Activated naive CD8-positive, alpha-beta T cell treated with anti-CD3 and anti-CD28 coated beads for 36 hours (primary cell): ENCODE measurements around the gene NAPB. TPM values are rescaled to one million over a fixed set of nuclear protein-coding genes. Genes with fewer than 3 reads are reported as not detected.

Experiments
- DNase-seq: peaks from one replicate; pipeline ENCODE4 v3.0.0; 2021
- H3K27ac Mint-ChIP-seq: one replicate; pipeline ENCODE4 v1.8.0; 2022; ENCODE audit warnings: mild to moderate bottlenecking, moderate library complexity, mixed read lengths
- H3K27me3 Mint-ChIP-seq: one replicate; pipeline ENCODE4 v1.8.0; 2022; ENCODE audit warnings: mild to moderate bottlenecking, mixed read lengths
- H3K36me3 Mint-ChIP-seq: one replicate; pipeline ENCODE4 v1.8.0; 2021; ENCODE audit warnings: mild to moderate bottlenecking, mixed read lengths
- H3K4me1 Mint-ChIP-seq: one replicate; pipeline ENCODE4 v1.8.0; 2021; ENCODE audit warnings: mixed read lengths
- H3K4me3 Mint-ChIP-seq: one replicate; pipeline ENCODE4 v1.8.0; 2022; ENCODE audit warnings: mild to moderate bottlenecking, moderate library complexity, mixed read lengths
- H3K9me3 Mint-ChIP-seq: one replicate; pipeline ENCODE4 v1.8.0; 2022; ENCODE audit warnings: mixed read lengths
- total RNA-seq, 2 experiments: library from RNA; stranded (reverse); gene quantifications; one replicate each; pipeline ENCODE4 v1.2.3, GENCODE V29; 2021

NAPB gene
- total RNA-seq, 2 experiments from 2014 or later, result 6.7 to 7.2 TPM

GRCh38 chr20:23446505-23446904 is 25.2 kb upstream of the NAPB start:
- peak; percentile 20 for DNase-seq
- H3K27me3 Mint-ChIP-seq, result no peaks in the 10 kb centered on the region
- H3K27ac Mint-ChIP-seq, result no peak overlapping the region
- H3K4me1 Mint-ChIP-seq, result peaks cover 4% of the 10 kb centered on the region
- H3K4me3 Mint-ChIP-seq, result no peak overlapping the region
- H3K36me3 Mint-ChIP-seq, result no peaks in the 10 kb centered on the region
- no peaks in the 10 kb centered on the region for H3K9me3 Mint-ChIP-seq

DNA sequence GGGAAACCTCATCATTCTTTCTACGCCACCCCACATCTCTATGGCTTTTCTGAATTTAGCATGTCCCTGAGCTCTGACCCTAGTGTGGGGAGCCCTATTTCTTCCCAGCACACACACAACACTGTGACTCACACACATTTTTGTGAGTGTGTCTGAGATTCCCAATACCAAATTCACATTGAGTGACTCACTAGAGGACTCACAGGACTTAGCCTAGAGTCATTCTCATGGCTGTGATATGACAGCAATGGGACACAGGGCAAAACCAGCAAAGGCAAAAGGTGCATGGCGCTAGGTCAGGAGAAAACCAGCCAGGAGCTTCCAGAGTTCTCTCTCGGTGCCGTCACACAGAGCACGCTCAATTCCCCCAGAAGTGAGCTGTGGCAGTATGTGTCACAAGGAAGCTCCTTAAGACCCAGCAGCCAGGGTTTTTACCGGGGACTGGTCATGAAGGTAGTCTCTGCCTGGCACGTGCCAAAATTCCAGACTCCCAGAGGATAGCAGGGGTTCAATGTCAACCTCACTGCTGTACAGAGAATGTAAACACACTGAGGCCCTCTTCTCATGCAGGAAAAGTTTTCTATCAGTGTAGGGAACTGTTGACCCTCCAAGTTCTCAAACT is 24.4 kb upstream of the NAPB start:
- no peaks in the 10 kb centered on the region for H3K36me3 Mint-ChIP-seq
- no peaks in the 10 kb centered on the region for H3K9me3 Mint-ChIP-seq
- H3K27ac Mint-ChIP-seq, result no peak overlapping the region
- no peaks in the 10 kb centered on the region for H3K27me3 Mint-ChIP-seq
- no peak for DNase-seq
- H3K4me1 Mint-ChIP-seq, result peaks cover 4% of the 10 kb centered on the region
- H3K4me3 Mint-ChIP-seq, result no peak overlapping the region

GRCh38 chr20:23444859-23445258 is 23.6 kb upstream of the NAPB start:
- no peak for DNase-seq
- Mint-ChIP-seq H3K4me3 (no peak overlapping the region), H3K9me3 (no peaks in the 10 kb centered on the region), H3K27ac (no peak overlapping the region), H3K4me1 (peaks cover 4% of the 10 kb centered on the region), H3K27me3 (no peaks in the 10 kb centered on the region), H3K36me3 (no peaks in the 10 kb centered on the region)

DNA sequence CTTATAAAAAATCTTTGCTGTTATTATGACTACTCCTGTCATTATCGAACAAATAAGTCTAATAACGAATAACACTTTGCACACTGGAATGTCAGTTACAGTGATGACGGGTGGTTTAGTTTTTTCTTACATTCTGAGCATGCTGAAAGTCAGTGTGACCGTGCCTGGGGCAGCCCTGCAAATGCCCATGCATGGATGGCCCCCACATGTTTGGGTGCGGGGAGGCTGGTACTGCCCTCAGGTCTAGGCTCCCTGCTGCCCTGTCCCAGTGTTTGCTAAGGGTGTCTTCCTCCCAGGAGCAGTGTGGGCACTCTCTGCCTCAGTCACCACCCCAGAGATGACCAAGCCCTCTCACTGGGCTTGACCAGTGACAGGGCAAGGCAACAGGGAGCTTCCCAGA is 21.1 kb upstream of the NAPB start:
- Mint-ChIP-seq H3K4me1 (no peaks in the 10 kb centered on the region), H3K27ac (no peak overlapping the region), H3K9me3 (no peaks in the 10 kb centered on the region), H3K36me3 (no peaks in the 10 kb centered on the region), H3K27me3 (no peaks in the 10 kb centered on the region), H3K4me3 (no peak overlapping the region)
- DNase-seq, result no peak

DNA sequence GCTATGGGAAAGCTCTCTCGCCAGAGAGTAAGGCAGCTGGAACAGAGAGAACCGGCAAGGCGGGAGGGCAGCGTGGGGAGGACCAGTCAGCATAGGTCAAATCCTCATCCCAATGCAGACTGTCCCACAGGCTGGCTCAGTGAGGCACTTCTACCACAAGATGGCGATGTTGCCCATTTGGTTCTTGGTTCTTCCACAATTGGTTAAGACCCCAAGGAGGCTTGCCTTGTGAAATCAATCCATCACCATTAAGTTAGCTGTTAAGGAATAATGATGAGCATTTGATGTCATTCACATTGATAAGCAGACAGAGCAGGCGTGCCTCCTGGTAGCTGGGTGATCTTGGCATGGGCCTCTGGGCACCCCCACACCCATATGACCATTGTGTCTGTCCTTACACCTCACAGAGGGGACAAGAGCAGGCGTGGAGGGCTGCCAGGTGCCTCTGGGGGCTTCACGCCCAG is 20.6 kb upstream of the NAPB start:
- H3K27me3 Mint-ChIP-seq, result no peaks in the 10 kb centered on the region
- H3K27ac Mint-ChIP-seq, result no peak overlapping the region
- H3K4me3 Mint-ChIP-seq, result no peak overlapping the region
- no peaks in the 10 kb centered on the region for H3K4me1 Mint-ChIP-seq
- peak; percentile 56 for DNase-seq
- H3K36me3 Mint-ChIP-seq, result no peaks in the 10 kb centered on the region
- no peaks in the 10 kb centered on the region for H3K9me3 Mint-ChIP-seq

DNA sequence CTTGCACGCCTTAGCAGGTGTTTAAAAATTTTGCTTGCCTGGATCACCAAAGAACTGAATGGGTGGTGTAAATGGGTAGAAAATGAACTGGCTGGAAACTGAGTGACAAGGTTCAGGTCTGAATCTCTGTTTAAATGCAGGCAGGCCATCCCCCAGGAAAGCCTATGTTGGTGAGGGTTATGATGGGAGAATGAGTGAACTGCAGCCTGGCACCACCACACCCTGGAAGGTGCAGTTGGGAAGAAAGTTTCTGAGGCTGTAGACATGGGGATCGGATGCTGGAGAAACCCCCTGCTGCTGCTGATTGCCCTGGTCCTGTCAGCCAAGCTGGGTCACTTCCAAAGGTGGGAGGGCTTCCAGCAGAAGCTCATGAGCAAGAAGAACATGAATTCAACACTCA is 18.7 kb upstream of the NAPB start:
- no peaks in the 10 kb centered on the region for H3K36me3 Mint-ChIP-seq
- no peak overlapping the region for H3K4me3 Mint-ChIP-seq
- no peak overlapping the region for H3K27ac Mint-ChIP-seq
- no peak for DNase-seq
- no peaks in the 10 kb centered on the region for H3K4me1 Mint-ChIP-seq
- no peaks in the 10 kb centered on the region for H3K9me3 Mint-ChIP-seq
- no peaks in the 10 kb centered on the region for H3K27me3 Mint-ChIP-seq

- no peaks in the 10 kb centered on the region for H3K4me1 Mint-ChIP-seq
- no peak overlapping the region for H3K4me3 Mint-ChIP-seq
- H3K9me3 Mint-ChIP-seq, result no peaks in the 10 kb centered on the region
- no peak overlapping the region for H3K27ac Mint-ChIP-seq
- H3K27me3 Mint-ChIP-seq, result no peaks in the 10 kb centered on the region
- no peaks in the 10 kb centered on the region for H3K36me3 Mint-ChIP-seq
- no peak for DNase-seq
These were observed 17.4 kb upstream of the NAPB start for GRCh38 chr20:23438661-23439060.

DNA sequence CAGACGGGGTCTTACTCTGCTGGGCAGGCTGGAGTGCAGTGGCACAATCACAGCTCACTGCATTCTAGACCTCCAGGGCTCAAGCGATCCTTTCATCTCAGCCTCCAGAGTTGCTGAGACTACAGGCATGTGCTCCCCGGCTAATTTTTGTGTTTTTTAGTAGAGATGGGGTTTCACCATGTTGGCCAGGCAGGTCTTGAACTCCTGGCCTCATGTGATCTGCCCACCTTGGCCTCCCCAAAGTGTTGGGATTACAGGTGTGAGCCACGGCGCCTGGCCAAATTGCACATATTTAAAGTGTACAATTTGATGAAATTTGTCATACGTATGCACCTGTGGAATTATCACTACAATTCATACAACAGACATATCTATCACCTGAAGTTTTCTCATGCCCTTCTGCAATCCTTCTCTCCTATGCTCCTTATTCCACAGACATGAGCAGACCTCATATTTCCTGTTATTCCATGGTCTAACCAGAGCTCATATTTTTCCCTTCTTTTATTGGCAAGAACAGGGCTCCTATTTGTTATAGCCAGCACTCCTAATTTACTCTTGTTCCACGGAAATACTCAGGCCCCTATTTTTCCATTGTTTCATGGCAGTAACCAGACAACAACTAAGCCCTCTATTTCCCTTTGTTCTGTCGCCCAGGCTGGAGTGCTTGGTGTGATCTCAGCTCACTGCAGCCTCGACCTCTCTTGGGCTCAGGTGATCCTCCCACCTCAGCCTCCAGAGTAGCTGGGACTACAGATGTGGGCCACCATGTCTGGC is 16.0 kb upstream of the NAPB start:
- H3K9me3 Mint-ChIP-seq, result no peaks in the 10 kb centered on the region
- no peak for DNase-seq
- H3K4me3 Mint-ChIP-seq, result no peak overlapping the region
- H3K27me3 Mint-ChIP-seq, result no peaks in the 10 kb centered on the region
- H3K4me1 Mint-ChIP-seq, result no peaks in the 10 kb centered on the region
- H3K36me3 Mint-ChIP-seq, result no peaks in the 10 kb centered on the region
- H3K27ac Mint-ChIP-seq, result no peak overlapping the region

DNA sequence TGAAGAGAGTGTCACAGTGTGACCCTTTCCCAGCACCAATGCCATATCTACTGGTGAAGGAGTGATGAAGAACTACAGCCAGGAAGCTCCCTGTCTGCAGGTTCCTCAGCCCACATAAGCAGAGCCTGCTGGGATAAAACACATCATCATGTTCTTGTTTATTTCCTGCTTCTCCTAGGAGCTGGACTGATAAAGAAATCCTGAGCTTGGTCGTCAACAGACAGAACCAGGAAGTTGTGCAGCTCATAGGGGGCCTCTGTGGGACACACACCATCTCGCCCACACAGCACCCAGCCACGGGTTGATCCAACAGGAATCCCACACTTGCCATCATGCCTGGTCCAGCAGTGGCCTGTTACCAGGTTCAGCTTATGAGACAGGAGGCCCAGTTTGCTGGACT is 15.4 kb upstream of the NAPB start:
- Mint-ChIP-seq H3K4me3 (no peak overlapping the region), H3K27me3 (no peaks in the 10 kb centered on the region), H3K9me3 (no peaks in the 10 kb centered on the region), H3K36me3 (no peaks in the 10 kb centered on the region), H3K27ac (no peak overlapping the region), H3K4me1 (no peaks in the 10 kb centered on the region)
- DNase-seq, result no peak

GRCh38 chr20:23435626-23436539 is 14.6 kb upstream of the NAPB start:
- Mint-ChIP-seq H3K36me3 (no peaks in the 10 kb centered on the region), H3K4me1 (no peaks in the 10 kb centered on the region), H3K9me3 (no peaks in the 10 kb centered on the region), H3K27me3 (no peaks in the 10 kb centered on the region), H3K4me3 (no peak overlapping the region), H3K27ac (no peak overlapping the region)
- no peak for DNase-seq

- no peak overlapping the region for H3K4me3 Mint-ChIP-seq
- H3K9me3 Mint-ChIP-seq, result no peaks in the 10 kb centered on the region
- no peak overlapping the region for H3K27ac Mint-ChIP-seq
These were observed 13.4 kb upstream of the NAPB start for GRCh38 chr20:23434521-23435313.

DNA sequence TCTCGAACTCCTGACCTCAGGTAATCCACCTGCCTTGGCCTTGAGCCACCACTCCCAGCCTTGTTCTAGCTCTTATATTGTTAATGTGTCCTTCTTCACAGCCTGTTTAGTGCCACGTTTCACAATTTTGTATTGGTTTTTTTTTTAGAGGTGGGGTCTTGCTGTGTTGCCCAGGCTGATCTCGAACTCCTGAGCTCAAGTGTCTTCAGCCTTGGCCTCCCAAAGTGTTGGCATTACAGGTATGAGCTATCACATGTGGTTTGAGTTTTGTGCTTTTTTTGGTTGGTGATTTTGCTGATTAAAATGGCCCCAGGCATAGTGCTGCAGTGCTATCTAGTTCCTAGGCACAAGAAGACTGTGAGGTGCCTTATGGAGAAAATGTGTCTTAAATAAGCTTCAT is 12.3 kb upstream of the NAPB start:
- Mint-ChIP-seq H3K4me1 (no peaks in the 10 kb centered on the region), H3K36me3 (no peaks in the 10 kb centered on the region), H3K4me3 (no peak overlapping the region), H3K27ac (no peak overlapping the region), H3K27me3 (no peaks in the 10 kb centered on the region), H3K9me3 (no peaks in the 10 kb centered on the region)
- no peak for DNase-seq

More at GRCh38 chr20:23434521-23435313, 13.4 kb upstream of the NAPB start:
- Mint-ChIP-seq H3K4me1 (no peaks in the 10 kb centered on the region), H3K36me3 (no peaks in the 10 kb centered on the region), H3K27me3 (no peaks in the 10 kb centered on the region)
- no peak for DNase-seq

DNA sequence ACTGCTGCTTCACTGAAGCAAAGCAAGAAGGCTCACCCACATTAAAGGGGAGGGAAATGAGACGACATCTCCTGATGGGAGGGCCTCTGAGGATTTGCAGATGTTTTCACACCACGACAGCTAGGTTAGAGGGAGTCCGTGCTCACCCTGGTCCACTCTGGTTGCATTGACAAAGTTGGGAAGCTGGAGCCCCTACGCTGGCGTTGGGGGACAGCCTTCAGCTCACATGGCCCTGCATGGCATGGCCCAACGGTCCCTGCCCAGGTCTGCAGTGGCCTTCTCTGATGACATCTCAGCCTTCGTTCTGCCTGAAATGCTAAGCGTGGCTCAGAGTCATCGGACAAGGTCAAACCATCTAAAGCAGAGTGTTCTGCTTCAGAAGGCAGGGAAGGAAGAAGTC is 3.8 kb upstream of the NAPB start:
- H3K36me3 Mint-ChIP-seq, result no peaks in the 10 kb centered on the region
- no peak overlapping the region for H3K27ac Mint-ChIP-seq
- H3K9me3 Mint-ChIP-seq, result no peaks in the 10 kb centered on the region
- no peak for DNase-seq
- peaks cover 6% of the 10 kb centered on the region for H3K27me3 Mint-ChIP-seq
- H3K4me3 Mint-ChIP-seq, result no peak overlapping the region
- H3K4me1 Mint-ChIP-seq, result peaks cover 8% of the 10 kb centered on the region

GRCh38 chr20:23419995-23420901 is 1.0 kb downstream of the NAPB start:
- Mint-ChIP-seq H3K9me3 (no peaks in the 10 kb centered on the region), H3K4me3 (peak overlapping the region; percentile 86), H3K27ac (peak overlapping the region; percentile 85), H3K4me1 (peaks cover 36% of the 10 kb centered on the region), H3K36me3 (no peaks in the 10 kb centered on the region), H3K27me3 (peaks cover 6% of the 10 kb centered on the region)
- DNase-seq, result peak; percentile 65
